Activated CD4-positive, alpha-beta T cell treated with anti-CD3 and anti-CD28 coated beads for 24 hours (primary cell): ENCODE measurements around the gene PIAS1.
"Not testable (repeated sequence)": the region's sequence is repeated elsewhere in the genome, so short reads cannot be mapped to it uniquely, and the experiment has no call there.

Experiments
- DNase-seq, 2 donors: peaks; one replicate each; pipeline ENCODE4 v3.0.0-alpha.2; 2020; ENCODE audit warnings: low read depth in 2 of 2

PIAS1 gene

DNA sequence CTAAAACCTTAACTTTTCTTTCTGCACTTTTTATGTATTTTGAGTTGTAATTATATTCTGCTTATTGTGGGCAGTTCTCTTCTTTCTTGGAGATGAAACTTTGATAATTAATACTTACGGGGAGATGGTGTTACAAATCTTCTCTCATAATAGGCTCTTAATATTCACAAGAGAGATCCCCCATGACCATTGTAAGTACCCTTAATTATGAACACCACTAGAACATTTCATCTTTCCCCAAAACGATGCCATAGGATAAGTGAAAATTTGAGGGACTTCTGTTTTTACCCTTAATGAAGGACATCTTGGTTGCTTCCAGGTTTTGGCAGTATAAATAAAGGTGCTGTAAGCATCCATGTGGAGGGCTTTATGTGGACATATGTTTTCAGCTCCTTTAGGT is 60.7 kb downstream of the PIAS1 start:
- no peak for DNase-seq

- no peak for DNase-seq
Measured at GRCh38 chr15:68124700-68125099, 70.6 kb downstream of the PIAS1 start.

- no peak for DNase-seq
Measured at GRCh38 chr15:68126396-68126795, 72.3 kb downstream of the PIAS1 start.

DNA sequence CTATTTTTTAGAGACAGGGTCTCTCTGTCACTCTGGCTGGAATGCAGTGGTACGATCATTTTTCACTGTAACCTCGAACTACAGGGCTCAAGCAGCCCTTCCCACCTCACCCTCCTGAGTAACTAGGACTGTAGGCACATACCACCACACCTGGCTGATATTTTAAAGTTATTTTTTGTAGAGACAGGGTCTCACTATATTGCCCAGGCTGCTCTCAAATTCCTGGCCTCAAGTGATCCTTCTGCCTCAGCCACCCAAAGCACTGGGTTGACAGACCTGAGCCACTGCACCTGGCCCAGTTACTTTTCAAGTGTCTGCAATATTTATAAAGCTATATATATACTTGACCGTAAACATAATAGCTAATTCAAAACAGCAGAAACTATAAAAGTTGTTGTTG is 75.0 kb downstream of the PIAS1 start:
- no peak for DNase-seq

- no peak for DNase-seq
Measured at GRCh38 chr15:68130851-68131250, 76.7 kb downstream of the PIAS1 start.

- DNase-seq, result no peak
Measured at GRCh38 chr15:68137096-68137495, 83.0 kb downstream of the PIAS1 start.

DNA sequence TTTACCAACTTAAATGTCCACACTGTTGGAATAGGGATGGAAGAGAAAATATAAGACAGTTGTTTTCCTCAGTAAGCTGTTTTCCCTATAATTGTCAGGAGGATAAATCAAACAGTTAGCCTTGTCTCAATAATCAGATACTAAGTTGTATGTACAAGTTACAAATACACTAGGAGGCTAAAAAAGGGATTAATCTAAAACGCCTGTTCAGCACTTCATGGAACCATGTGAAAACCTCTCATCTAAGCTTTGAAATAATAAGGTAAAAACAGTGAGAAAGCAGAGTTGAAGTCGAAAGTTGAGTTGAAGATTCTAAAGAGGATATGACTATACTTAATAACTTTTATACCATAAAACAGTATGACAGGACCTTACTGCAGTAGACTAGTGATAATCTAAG is 89.0 kb downstream of the PIAS1 start:
- DNase-seq, result no peak

- no peak for DNase-seq
Measured at GRCh38 chr15:68143785-68144184, 89.7 kb downstream of the PIAS1 start.

DNA sequence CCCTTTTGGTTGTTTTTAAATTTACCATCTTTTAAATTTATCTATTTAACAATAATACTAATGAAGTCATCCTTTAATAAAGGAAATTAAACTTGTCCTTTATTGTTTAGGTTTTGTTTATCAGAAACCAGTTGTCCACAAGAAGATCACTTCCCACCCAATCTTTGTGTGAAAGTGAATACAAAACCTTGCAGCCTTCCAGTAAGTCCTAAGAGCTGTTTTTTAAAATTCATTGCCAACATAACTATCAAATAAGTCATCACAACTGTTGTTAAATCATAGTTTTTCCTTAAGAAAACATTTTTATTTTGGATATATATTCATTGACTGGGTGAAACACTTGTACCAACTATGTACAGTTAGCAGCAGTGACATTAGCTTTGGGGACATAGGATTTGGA is 91.6 kb downstream of the PIAS1 start:
- DNase-seq, result no peak

GRCh38 chr15:68148039-68148438 is 93.9 kb downstream of the PIAS1 start:
- no peak for DNase-seq

- DNase-seq, result no peak
Measured at GRCh38 chr15:68149059-68149458, 94.9 kb downstream of the PIAS1 start.

DNA sequence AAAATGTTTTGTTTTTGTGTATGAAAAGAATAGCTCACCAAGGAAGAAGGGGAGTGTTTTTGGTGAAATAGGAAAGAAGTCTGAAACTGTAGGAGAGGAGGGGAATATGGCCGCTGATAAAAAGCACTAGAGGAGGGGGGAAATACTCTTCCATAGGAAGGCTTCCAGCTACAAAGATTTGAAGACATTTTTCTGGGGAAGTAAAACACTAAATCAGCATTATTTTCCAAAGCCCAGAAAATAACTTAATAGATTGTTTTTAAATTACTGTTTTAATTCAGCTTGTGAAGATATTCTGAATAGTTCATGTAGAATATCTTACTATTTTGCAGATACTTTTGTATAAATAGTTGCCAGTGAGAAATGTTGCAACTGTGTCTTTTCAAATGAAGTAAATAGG is 96.1 kb downstream of the PIAS1 start:
- no peak for DNase-seq

GRCh38 chr15:68151277-68151676 is 97.2 kb downstream of the PIAS1 start:
- no peak for DNase-seq

- DNase-seq, result no peak
Measured at GRCh38 chr15:68152342-68152741, 98.2 kb downstream of the PIAS1 start.

- peak in 1 of 2 donors; percentile 9 for DNase-seq
Measured at GRCh38 chr15:68154923-68155559, 100.9 kb downstream of the PIAS1 start.

GRCh38 chr15:68157074-68157473 is 103.0 kb downstream of the PIAS1 start:
- no peak for DNase-seq

DNA sequence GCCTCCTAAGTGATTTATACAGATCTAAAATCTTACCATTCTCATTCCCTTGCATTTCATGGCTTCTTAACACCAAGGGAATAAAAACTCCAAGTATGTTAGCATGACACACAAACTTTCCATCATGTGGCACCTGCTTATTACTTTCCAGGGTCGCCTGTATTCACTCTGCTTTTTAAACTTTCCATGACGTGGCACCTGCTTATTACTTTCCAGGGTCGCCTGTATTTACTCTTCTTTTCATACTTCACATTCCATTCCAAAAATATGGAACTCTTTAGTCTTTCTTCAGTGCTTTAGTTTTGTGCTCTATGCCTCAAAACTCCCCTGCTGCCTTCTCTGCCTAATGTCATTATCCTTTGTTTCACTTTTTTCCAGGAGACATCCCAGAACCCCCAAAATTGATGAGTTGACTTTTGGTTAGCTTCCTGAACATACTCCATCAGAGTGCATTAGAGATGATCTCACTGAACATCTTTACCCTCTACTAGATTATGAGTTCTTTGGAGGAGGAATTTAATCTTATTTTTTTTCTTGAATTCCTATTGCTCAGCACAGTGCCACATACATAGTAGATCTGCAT is 104.0 kb downstream of the PIAS1 start:
- no peak for DNase-seq

DNA sequence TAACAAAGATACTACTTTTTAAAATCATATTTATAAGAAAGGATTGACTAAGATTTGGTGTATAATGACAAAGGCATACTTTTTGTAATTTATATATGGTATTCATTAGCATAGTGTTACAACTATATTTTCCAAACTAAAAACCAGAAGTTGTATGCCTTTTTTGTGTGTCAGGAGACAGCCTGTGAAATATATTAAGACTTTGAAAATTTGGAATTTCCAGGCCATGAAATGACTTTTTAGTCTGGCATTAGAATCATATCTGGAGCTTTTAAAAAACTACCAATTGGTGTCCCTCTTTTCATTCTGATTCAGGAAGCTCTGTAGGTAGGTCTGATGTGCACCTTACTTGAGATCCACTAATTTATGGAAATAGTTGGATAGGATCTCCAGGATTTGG is 109.1 kb downstream of the PIAS1 start:
- DNase-seq, result no peak

DNA sequence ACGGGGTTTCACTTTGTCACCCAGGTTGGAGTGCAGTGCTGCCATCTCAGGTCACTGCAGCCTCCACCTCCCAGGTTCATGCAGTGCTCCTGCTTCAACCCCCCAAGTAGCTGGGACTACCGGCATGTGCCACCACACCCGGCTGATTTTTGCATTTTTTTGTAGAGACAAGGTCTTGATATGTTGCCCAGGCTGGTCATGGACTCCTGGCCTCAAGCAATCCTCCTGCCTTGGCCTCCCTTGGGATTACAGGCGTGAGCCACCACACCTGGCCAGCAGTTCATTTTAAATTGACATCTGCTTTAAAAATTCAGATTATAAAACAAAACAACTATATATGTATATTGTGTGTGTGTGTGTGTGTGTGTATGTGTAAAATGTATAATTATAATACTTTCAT is 112.7 kb downstream of the PIAS1 start:
- no peak for DNase-seq

GRCh38 chr15:68172037-68172436 is 117.9 kb downstream of the PIAS1 start:
- DNase-seq, result not testable (repeated sequence)

GRCh38 chr15:68173119-68173518 is 119.0 kb downstream of the PIAS1 start:
- DNase-seq, result no peak

GRCh38 chr15:68175526-68175925 is 121.4 kb downstream of the PIAS1 start:
- no peak for DNase-seq

DNA sequence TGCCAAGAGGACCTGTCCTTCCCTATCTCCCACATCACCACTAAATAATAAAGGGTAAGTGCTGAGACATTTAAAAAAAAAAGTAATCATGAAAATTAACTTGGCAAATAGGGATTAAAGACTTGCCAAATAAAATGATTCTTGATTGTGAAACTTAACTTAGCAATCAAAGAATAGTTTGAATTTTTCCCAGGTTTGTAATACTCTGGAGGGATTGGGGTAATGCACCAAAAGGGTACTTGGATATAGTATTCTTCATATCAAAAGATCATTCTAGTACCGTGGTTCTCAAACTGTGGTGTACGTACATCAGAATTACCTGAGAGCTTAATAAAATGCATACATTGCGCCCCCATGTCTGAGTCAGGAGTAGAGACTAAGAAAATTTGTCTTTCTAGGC is 122.5 kb downstream of the PIAS1 start:
- no peak for DNase-seq

- no peak for DNase-seq
Measured at GRCh38 chr15:68177742-68178141, 123.6 kb downstream of the PIAS1 start.
